Activated CD4-positive, alpha-beta T cell treated with anti-CD3 and anti-CD28 coated beads, Interleukin-2, amount 10 ng/mL, durations not matched to agents 7 days and 5 days (primary cell): ENCODE results near the gene MBNL1. TPM values are rescaled to one million over a fixed set of nuclear protein-coding genes. Genes with fewer than 3 reads are reported as not detected.
A peak's percentile ranks its signal among the peaks of the same experiment; 100 is the strongest.

ENCODE experiments used
- CTCF ChIA-PET: fragments of 350-600 bp; sonication (Branson Sonifier 250); formaldehyde crosslinking; loops from one replicate; lab custom pipeline; 2021; ENCODE audit warnings: antibody characterized with exemption; lab: Charles Lee
- POLR2A ChIA-PET: fragments of 350-600 bp; sonication (Branson Sonifier 250); formaldehyde crosslinking; loops from one replicate; lab custom pipeline; 2021; ENCODE audit warnings: antibody characterized with exemption; lab: Charles Lee
- DNase-seq: peaks from one replicate; pipeline ENCODE4 v3.0.0-alpha.2; 2020
- H3K27ac Mint-ChIP-seq: one replicate; pipeline ENCODE4 v1.8.0; 2021; ENCODE audit warnings: mild to moderate bottlenecking, moderate library complexity, mixed read lengths
- H3K27me3 Mint-ChIP-seq: one replicate; pipeline ENCODE4 v1.8.0; 2021; ENCODE audit warnings: mixed read lengths
- H3K36me3 Mint-ChIP-seq: one replicate; pipeline ENCODE4 v1.8.0; 2021; ENCODE audit warnings: low read depth, mixed read lengths
- H3K4me1 Mint-ChIP-seq: one replicate; pipeline ENCODE4 v1.8.0; 2021; ENCODE audit warnings: mixed read lengths
- H3K4me3 Mint-ChIP-seq: one replicate; pipeline ENCODE4 v1.8.0; 2021; ENCODE audit warnings: mild to moderate bottlenecking, moderate library complexity, mixed read lengths
- H3K9me3 Mint-ChIP-seq: one replicate; pipeline ENCODE4 v1.8.0; 2021; ENCODE audit warnings: mixed read lengths
- total RNA-seq, 2 experiments: library from RNA; stranded (reverse); gene quantifications; one replicate each; pipeline ENCODE4 v1.2.3, GENCODE V29; 2021

Gene MBNL1
- total RNA-seq, 2 experiments from 2014 or later, result 437 to 559 TPM

DNA sequence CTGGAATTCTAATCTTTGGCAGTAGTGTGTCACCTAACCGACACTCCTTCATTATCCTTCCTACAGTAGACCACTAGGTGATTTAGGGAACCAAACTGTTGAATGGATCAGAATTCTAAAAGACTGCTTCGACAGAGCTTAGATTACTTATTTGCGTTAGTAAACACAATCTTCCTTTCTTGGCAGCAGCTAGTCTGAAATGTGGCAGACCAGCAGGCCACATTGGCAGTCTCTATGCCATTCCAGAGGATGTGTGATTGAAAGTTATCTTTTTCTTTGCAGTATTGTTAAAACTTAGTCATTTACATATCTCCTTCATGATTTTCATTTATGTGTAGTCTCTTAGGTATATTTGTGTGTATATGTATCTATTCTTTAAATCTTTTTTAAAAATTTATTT is 23.6 kb downstream of the MBNL1 start:
- no peak for DNase-seq
- no peaks in the 10 kb centered on the region for H3K27me3 Mint-ChIP-seq
- POLR2A ChIA-PET, result no interaction called here
- no peak overlapping the region for H3K4me3 Mint-ChIP-seq
- CTCF ChIA-PET, result interaction anchor here (1.1 to 1.5 kb wide), 3 partner anchors 11 to 18 kb away, joined by 3 to 5 read pairs (median 4); no protein-coding TSS in a partner anchor
- H3K27ac Mint-ChIP-seq, result no peak overlapping the region
- no peaks in the 10 kb centered on the region for H3K9me3 Mint-ChIP-seq
- H3K36me3 Mint-ChIP-seq, result peaks cover 49% of the 10 kb centered on the region
- H3K4me1 Mint-ChIP-seq, result peaks cover 71% of the 10 kb centered on the region

DNA sequence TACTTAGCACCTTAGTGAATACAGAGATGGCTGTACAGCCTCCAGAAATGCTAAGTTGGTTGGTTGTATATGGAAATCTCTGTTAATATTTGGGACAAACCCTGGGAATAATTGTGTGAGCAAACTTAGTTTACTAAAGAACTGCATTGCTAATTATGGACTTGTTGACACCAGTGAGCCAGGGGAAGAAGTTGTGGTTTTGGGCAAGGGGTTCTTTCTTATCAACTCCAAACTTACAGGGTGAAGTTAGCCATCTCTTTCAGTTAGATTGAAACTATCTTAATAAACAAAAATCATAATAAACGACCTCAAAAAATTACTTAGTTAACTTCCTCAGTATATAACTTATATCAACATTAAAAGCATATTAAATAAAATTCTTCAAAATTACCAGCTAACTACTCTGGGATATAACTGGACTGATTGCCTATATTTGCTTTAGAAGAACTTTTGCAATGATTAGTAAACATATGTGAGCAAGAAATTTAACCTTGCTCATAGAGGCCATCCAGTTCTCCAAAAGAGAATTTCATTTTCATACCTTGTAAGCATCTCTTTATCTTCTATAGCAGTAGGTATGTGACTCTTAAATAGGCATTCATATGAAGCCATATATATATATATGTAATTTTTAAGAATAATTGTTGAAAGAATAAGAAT is 24.7 kb downstream of the MBNL1 start:
- Mint-ChIP-seq H3K27ac (no peak overlapping the region), H3K4me1 (peaks cover 67% of the 10 kb centered on the region), H3K27me3 (no peaks in the 10 kb centered on the region), H3K36me3 (peaks cover 45% of the 10 kb centered on the region), H3K4me3 (no peak overlapping the region), H3K9me3 (no peaks in the 10 kb centered on the region)
- ChIA-PET POLR2A (no interaction called here), CTCF (no interaction called here)
- no peak for DNase-seq

DNA sequence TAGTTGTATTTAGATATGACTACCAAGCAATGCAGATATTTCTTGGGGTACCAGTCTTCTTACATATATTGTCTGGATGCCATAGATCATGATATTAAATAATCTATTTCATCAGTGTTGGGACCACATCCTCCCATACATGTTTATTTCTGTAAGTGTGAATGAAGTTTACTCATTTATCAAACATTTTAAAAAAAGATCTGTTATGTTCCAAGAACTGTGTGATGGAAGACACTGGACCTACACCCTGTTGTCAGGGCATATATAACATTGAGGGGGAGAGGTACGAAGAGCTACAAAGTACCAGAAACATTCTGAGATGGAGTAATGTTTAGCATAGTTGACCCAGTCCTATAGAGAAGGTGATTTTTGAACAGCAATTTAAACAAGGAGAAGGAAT is 26.6 kb downstream of the MBNL1 start:
- ChIA-PET POLR2A (no interaction called here), CTCF (interaction anchor here (1.2 to 1.9 kb wide), 2 partner anchors 10 to 52 kb away, joined by 5 read pairs; no protein-coding TSS in a partner anchor)
- DNase-seq, result no peak
- no peaks in the 10 kb centered on the region for H3K27me3 Mint-ChIP-seq
- peaks cover 73% of the 10 kb centered on the region for H3K4me1 Mint-ChIP-seq
- H3K9me3 Mint-ChIP-seq, result no peaks in the 10 kb centered on the region
- peaks cover 56% of the 10 kb centered on the region for H3K36me3 Mint-ChIP-seq
- H3K27ac Mint-ChIP-seq, result peak overlapping the region; percentile 21
- no peak overlapping the region for H3K4me3 Mint-ChIP-seq

DNA sequence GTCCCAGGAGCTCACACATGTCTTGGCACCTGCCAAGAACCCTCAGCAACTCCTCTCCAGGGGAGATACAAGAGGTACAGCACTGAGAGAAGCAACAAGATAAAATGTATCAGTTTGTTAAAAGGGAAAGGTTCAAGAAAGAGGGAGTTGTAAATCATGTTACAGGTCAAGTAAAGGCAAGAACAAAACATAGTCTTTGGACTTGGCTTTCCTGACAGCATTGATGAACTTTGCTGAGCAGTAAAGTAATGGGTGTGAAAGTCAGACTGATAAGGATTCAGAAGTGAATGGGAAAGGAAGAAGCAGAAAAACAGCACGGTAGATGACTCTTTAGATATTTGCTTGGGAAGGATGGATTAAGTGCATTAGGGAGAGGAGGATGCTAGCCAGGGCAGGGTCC is 27.1 kb downstream of the MBNL1 start:
- H3K4me1 Mint-ChIP-seq, result peaks cover 73% of the 10 kb centered on the region
- ChIA-PET POLR2A (no interaction called here), CTCF (interaction anchor here (1.2 to 1.9 kb wide), 2 partner anchors 11 to 52 kb away, joined by 5 read pairs; no protein-coding TSS in a partner anchor)
- peak overlapping the region; percentile 21 for H3K27ac Mint-ChIP-seq
- no peak for DNase-seq
- H3K9me3 Mint-ChIP-seq, result no peaks in the 10 kb centered on the region
- peaks cover 57% of the 10 kb centered on the region for H3K36me3 Mint-ChIP-seq
- H3K27me3 Mint-ChIP-seq, result no peaks in the 10 kb centered on the region
- H3K4me3 Mint-ChIP-seq, result no peak overlapping the region

DNA sequence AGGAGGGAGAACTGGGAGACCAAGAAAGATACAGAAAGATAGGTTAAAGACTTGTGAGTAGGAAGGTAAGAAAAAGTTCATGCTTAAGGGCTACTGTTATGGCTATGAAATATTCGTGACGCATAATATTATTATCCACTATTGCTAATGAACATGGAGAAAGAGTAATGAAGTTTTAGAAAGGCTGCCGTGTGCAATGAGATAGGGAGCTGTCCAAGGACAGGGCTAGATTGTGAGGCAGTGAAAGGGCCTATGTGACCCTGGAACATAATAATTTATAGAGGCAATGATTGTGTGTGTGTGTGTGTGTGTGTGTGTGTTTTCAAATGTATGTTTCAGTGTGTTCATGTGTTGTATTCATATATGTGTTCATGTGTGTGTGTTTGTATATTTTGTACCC is 27.7 kb downstream of the MBNL1 start:
- ChIA-PET CTCF (interaction anchor here (1.0 to 1.9 kb wide), 3 partner anchors 9 to 53 kb away, joined by 3 to 5 read pairs (median 5); no protein-coding TSS in a partner anchor), POLR2A (no interaction called here)
- H3K4me1 Mint-ChIP-seq, result peaks cover 73% of the 10 kb centered on the region
- no peak for DNase-seq
- H3K27me3 Mint-ChIP-seq, result no peaks in the 10 kb centered on the region
- H3K36me3 Mint-ChIP-seq, result peaks cover 59% of the 10 kb centered on the region
- H3K4me3 Mint-ChIP-seq, result no peak overlapping the region
- H3K27ac Mint-ChIP-seq, result peak overlapping the region; percentile 21
- H3K9me3 Mint-ChIP-seq, result no peaks in the 10 kb centered on the region

DNA sequence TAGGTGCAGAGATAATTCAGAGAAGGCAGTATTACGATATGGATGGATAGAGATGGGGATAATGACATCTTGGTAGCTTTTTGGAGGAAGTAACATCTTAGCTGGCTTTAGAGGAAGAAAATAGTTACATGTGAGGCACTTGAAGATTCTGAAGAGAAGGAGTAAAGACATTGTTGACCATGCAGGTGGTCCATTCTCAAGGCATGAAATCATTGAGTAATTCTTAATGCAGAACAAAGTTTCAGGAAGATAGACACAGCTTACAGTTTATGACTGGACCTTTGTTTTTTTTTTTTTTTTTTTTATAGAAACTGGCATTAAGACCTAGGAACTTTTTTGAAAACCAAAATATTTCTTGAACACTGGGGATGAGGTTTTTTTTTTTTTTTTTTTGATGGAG is 28.2 kb downstream of the MBNL1 start:
- Mint-ChIP-seq H3K4me3 (peak overlapping the region; percentile 15), H3K9me3 (no peaks in the 10 kb centered on the region)

DNA sequence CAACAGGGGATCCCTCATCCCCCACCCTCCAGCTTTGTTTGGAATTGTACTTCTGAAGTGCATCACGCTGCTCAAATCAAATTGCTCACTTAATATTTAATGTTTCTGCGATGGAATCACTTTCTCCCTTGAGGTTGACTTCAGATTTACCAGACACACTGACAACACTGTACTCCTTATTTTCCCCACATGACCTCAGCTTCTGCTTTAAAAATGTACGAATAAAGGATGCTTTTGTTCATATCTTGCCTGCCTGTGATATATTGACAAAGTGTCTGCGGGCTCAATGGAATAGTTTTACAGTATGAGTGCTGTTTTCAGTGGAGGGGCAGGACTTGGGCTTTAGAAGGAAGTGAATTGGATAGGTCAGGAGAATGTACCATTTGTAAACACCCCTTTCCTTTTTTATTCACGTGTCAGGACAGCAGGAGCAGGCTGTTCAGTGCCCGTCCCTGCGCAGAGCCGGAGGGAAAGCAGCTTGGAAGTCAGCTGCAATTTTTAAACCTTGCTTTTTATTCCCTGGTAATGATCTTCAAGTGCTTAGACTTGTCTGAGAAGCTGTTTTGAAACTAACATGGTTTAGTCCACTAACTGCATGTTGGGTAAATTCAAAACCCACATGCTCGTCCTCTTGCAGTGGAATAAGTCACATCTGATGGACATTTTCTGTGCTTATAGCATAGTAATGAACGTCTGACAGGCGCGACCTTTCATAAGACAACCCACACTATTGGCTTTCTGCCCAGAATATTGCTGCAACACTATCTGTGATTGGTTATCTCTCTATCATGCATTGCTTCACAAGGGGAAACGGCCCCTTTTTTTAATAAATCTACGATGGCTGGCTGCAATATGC is 29.9 kb downstream of the MBNL1 start:
- Mint-ChIP-seq H3K4me3 (peak overlapping the region; percentile 4), H3K27ac (peak overlapping the region; percentile 72), H3K9me3 (no peaks in the 10 kb centered on the region), H3K36me3 (peaks cover 55% of the 10 kb centered on the region), H3K27me3 (no peaks in the 10 kb centered on the region), H3K4me1 (peaks cover 67% of the 10 kb centered on the region)
- ChIA-PET POLR2A (no interaction called here), CTCF (interaction anchor here (0.6 to 1.3 kb wide), 3 partner anchors 12 to 22 kb away, joined by 3 to 5 read pairs (median 4); no protein-coding TSS in a partner anchor)
- DNase-seq, result peak; percentile 47

More for the DNA sequence above, 28.2 kb downstream of the MBNL1 start:
- no peak for DNase-seq
- peaks cover 73% of the 10 kb centered on the region for H3K4me1 Mint-ChIP-seq
- CTCF ChIA-PET, result interaction anchor here (1.0 to 1.2 kb wide), 2 partner anchors 9 to 19 kb away, joined by 3 read pairs; no protein-coding TSS in a partner anchor
- no peak overlapping the region for H3K27ac Mint-ChIP-seq
- H3K36me3 Mint-ChIP-seq, result peaks cover 59% of the 10 kb centered on the region
- POLR2A ChIA-PET, result no interaction called here
- no peaks in the 10 kb centered on the region for H3K27me3 Mint-ChIP-seq

DNA sequence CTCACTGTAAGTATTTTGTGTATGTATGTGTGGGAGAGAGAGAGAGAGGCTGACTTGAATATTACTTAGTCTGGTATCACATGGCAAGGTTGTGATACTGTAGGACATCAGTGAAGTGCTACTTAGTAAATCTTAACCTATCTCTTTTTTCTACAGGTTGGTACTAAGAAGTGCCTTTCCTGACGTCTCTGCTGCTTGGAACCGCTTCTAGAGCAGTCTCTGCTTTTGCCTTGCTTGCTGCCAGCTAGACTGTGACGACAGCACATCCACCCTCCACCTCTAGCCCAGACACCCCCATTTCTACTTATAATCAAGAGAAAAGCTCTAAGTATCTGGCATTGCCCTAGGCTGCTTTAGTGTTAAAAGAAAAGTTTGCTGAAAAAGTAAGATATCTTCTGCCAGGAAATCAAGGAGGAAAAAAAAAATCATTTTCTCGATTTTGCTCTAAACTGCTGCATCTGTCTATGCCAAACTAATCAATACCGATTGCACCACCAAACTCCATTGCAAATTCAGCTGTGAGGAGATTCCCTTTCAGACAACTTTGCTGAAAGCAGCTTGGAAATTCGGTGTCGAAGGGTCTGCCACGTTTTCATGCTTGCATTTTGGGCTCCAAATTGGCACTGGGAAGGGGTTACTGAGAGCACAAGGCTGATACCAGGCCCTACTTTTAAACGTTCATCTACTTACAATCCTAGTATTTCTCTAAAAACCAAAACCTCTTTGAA is 30.7 kb downstream of the MBNL1 start:
- ChIA-PET POLR2A (interaction anchor here (0.8 kb wide), 1 partner anchor 10 kb away, joined by 4 read pairs; no protein-coding TSS in a partner anchor), CTCF (interaction anchor here (0.6 to 1.3 kb wide), 2 partner anchors 11 to 21 kb away, joined by 4 to 5 read pairs; no protein-coding TSS in a partner anchor)
- Mint-ChIP-seq H3K27me3 (no peaks in the 10 kb centered on the region), H3K4me3 (peak overlapping the region; percentile 4), H3K9me3 (no peaks in the 10 kb centered on the region), H3K4me1 (peaks cover 72% of the 10 kb centered on the region), H3K27ac (peak overlapping the region; percentile 72), H3K36me3 (peaks cover 55% of the 10 kb centered on the region)
- no peak for DNase-seq

DNA sequence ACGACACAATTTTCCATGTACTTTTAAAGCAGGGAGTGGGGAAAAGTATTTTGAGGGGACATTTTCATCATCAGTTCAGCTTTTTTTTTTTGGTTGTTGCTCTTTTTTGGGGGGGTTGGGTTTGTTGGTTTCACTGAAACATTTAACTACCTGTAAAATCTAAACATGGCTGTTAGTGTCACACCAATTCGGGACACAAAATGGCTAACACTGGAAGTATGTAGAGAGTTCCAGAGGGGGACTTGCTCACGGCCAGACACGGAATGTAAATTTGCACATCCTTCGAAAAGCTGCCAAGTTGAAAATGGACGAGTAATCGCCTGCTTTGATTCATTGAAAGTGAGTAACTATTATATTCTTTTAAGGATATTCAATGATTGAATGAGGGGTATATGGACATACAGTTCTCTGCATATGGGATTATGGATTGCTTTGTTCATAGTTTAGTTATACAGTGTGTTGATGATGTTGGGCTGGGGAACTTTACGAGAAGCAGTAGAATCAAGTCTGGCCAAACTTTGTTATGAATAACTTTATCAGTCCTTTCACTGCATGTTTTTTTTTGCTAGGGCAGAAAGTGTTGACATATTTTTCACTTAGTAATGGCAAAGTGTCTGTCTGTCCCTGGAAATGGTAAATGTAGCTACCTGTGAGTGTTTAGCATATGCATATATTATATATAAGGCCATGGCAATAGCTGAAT is 31.5 kb downstream of the MBNL1 start:
- H3K36me3 Mint-ChIP-seq, result peaks cover 55% of the 10 kb centered on the region
- no peak overlapping the region for H3K4me3 Mint-ChIP-seq
- CTCF ChIA-PET, result interaction anchor here (1.3 kb wide), 1 partner anchor 10 kb away, joined by 5 read pairs; no protein-coding TSS in a partner anchor
- H3K27ac Mint-ChIP-seq, result no peak overlapping the region
- no peaks in the 10 kb centered on the region for H3K9me3 Mint-ChIP-seq
- H3K4me1 Mint-ChIP-seq, result peaks cover 77% of the 10 kb centered on the region
- POLR2A ChIA-PET, result interaction anchor here (0.8 kb wide), 1 partner anchor 10 kb away, joined by 4 read pairs; no protein-coding TSS in a partner anchor
- no peak for DNase-seq
- H3K27me3 Mint-ChIP-seq, result no peaks in the 10 kb centered on the region

DNA sequence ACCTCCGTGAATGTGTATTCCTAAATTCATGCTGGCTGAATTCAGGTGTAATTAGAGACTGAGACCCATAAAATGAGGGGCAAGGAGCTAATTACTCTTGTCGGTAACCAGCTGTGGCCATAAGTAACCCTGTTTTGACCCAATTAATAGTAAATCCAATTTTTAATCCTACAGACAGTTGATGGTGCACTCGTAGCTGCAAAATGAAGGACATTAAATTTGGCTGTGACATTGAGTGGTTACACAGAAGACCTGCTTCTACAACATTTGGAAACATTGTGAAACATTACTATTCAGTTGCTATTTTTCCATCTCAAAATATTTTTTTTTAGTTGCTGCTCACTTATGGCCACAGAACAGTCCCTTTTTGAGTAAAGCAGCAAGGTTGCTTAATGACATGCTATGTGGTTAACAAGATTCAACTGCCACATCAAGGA is 33.0 kb downstream of the MBNL1 start:
- Mint-ChIP-seq H3K4me1 (peaks cover 73% of the 10 kb centered on the region), H3K36me3 (peaks cover 50% of the 10 kb centered on the region), H3K27ac (peak overlapping the region; percentile 22), H3K9me3 (no peaks in the 10 kb centered on the region), H3K4me3 (no peak overlapping the region), H3K27me3 (no peaks in the 10 kb centered on the region)
- CTCF ChIA-PET, result interaction anchor here (1.0 kb wide), 1 partner anchor 397 kb away, joined by 3 read pairs; no protein-coding TSS in a partner anchor
- DNase-seq, result no peak
- POLR2A ChIA-PET, result interaction anchor here (0.7 kb wide), 2 partner anchors 19 to 200 kb away, joined by 3 to 4 read pairs; no protein-coding TSS in a partner anchor

DNA sequence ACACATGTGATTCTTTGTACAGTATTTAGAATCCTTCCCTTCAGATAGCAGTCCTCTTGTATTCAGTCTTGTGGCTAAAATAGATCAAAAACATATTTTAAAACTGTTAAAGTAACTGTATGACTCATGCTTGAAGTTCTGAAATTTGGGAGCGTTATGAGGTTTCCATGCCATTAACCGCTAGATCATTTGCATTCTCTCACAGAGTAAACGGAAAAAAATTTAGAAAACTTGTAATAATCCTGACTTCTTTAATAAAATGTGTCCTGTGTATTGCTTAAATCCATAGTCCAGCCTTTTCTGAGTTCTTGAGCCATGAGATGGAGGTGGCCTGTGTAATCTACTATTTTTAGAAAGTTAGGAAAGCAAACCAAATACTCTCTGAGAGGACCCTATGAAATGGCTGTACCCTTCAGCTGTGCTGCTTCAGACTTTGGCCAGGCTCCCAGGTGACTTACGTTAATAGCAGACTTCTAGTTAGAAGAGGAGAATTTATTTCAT is 33.8 kb downstream of the MBNL1 start:
- Mint-ChIP-seq H3K4me1 (peaks cover 73% of the 10 kb centered on the region), H3K4me3 (peak overlapping the region; percentile 26), H3K27me3 (no peaks in the 10 kb centered on the region), H3K36me3 (peaks cover 52% of the 10 kb centered on the region), H3K9me3 (no peaks in the 10 kb centered on the region), H3K27ac (peak overlapping the region; percentile 43)
- no peak for DNase-seq
- ChIA-PET CTCF (interaction anchor here (0.7 to 1.2 kb wide), 4 partner anchors 10 to 398 kb away, joined by 3 read pairs; no protein-coding TSS in a partner anchor), POLR2A (interaction anchor here (0.7 kb wide), 1 partner anchor 19 kb away, joined by 3 read pairs; no protein-coding TSS in a partner anchor)
